ENCODE data around the gene PIGQ.

Gene PIGQ

GRCh38 chr16:540645-541340 is 29.0 kb upstream of the PIGQ start:
- Mint-ChIP-seq H3K36me3 (ENCODE audit: low read depth) (peaks cover 10% of the 10 kb centered on the region), H3K4me3 (no peak overlapping the region), H3K27me3 (ENCODE audit: low read depth) (no peaks in the 10 kb centered on the region), H3K4me1 (ENCODE audit: low read depth) (no peaks in the 10 kb centered on the region), H3K9me3 (no peaks in the 10 kb centered on the region), H3K27ac (no peak overlapping the region)
- no peak for DNase-seq (ENCODE audit: low spot score)

DNA sequence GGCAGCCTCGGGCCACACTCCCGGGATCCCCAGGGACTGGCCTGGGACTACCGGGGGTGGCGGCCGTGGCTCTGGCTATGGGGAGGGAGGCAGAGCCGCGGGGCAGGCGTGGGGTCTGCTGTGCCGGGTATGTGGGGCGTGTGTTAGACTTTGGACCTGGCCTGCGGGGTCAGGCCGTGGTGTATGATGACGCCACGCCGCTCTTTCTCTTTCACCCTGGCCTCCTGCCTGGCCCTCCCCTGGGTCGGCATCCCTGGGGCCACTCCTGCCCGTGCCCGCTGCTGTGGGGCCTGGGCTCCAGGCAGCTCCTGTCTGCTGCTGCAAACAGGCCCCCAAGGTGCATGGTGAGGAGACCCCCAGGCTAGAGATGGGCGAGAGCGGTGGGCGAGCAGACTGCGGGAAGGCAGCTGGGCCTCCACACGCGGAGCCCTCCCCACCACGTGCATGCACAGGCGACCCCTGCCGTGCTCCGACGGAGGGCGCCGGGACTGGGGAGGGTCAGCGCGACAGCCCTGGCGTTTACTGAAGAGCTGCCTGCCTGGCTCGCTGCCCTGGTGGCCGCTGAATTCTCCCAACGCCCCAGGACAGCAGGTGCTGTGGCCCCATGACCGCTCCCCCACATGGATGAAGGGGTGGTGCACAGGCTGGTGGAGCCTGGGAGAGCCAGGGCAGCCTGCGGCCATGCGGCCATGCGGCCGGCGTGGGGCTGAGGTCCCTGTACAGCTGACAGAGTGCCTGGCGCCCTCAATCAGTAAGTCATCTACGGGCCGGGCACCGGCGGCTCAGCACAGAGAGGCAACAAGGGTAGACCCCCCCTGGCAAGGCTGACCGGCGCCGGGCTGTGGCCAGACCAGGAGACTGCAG is 26.2 kb upstream of the PIGQ start:
- H3K36me3 Mint-ChIP-seq (ENCODE audit: low read depth): peaks cover 10% of the 10 kb centered on the region
- H3K27ac Mint-ChIP-seq: no peak overlapping the region
- no peak for DNase-seq (ENCODE audit: low spot score)
- H3K27me3 Mint-ChIP-seq (ENCODE audit: low read depth): no peaks in the 10 kb centered on the region
- H3K4me1 Mint-ChIP-seq (ENCODE audit: low read depth): no peaks in the 10 kb centered on the region
- no peaks in the 10 kb centered on the region for H3K9me3 Mint-ChIP-seq
- no peak overlapping the region for H3K4me3 Mint-ChIP-seq

GRCh38 chr16:544517-544916 is 25.3 kb upstream of the PIGQ start:
- Mint-ChIP-seq H3K9me3 (no peaks in the 10 kb centered on the region), H3K4me1 (ENCODE audit: low read depth) (no peaks in the 10 kb centered on the region), H3K27ac (no peak overlapping the region), H3K4me3 (no peak overlapping the region), H3K36me3 (ENCODE audit: low read depth) (peaks cover 8% of the 10 kb centered on the region), H3K27me3 (ENCODE audit: low read depth) (no peaks in the 10 kb centered on the region)
- DNase-seq (ENCODE audit: low spot score): no peak

- no peaks in the 10 kb centered on the region for H3K9me3 Mint-ChIP-seq
- peak; percentile 23 for DNase-seq (ENCODE audit: low spot score)
- no peak overlapping the region for H3K4me3 Mint-ChIP-seq
- H3K27me3 Mint-ChIP-seq (ENCODE audit: low read depth): no peaks in the 10 kb centered on the region
- H3K36me3 Mint-ChIP-seq (ENCODE audit: low read depth): peaks cover 6% of the 10 kb centered on the region
- no peaks in the 10 kb centered on the region for H3K4me1 Mint-ChIP-seq (ENCODE audit: low read depth)
- H3K27ac Mint-ChIP-seq: no peak overlapping the region
Measured at GRCh38 chr16:546909-547770, 22.6 kb upstream of the PIGQ start.

DNA sequence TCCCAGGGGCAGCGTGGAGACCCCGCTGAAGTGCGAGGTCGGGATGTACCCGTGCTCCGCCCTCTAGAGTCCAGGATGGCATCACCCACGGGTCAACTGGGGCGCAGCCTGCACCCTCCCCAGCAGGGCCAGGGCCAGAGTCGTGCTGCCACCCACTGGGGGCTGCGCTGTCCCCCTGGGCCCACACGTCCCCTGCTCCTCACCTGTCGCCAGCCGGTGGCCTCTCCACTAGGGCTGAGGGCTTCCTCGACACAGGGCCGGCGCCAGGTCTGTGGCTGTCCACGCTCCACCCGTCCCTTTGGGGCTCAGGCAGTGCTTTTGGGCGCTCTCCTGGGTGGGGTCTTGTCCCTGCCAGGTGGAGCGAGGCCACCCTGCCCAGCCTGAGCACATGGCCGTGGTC is 21.2 kb upstream of the PIGQ start:
- Mint-ChIP-seq H3K9me3 (no peaks in the 10 kb centered on the region), H3K27me3 (ENCODE audit: low read depth) (no peaks in the 10 kb centered on the region), H3K4me1 (ENCODE audit: low read depth) (no peaks in the 10 kb centered on the region), H3K27ac (no peak overlapping the region), H3K36me3 (ENCODE audit: low read depth) (peaks cover 2% of the 10 kb centered on the region), H3K4me3 (no peak overlapping the region)
- DNase-seq (ENCODE audit: low spot score): no peak

DNA sequence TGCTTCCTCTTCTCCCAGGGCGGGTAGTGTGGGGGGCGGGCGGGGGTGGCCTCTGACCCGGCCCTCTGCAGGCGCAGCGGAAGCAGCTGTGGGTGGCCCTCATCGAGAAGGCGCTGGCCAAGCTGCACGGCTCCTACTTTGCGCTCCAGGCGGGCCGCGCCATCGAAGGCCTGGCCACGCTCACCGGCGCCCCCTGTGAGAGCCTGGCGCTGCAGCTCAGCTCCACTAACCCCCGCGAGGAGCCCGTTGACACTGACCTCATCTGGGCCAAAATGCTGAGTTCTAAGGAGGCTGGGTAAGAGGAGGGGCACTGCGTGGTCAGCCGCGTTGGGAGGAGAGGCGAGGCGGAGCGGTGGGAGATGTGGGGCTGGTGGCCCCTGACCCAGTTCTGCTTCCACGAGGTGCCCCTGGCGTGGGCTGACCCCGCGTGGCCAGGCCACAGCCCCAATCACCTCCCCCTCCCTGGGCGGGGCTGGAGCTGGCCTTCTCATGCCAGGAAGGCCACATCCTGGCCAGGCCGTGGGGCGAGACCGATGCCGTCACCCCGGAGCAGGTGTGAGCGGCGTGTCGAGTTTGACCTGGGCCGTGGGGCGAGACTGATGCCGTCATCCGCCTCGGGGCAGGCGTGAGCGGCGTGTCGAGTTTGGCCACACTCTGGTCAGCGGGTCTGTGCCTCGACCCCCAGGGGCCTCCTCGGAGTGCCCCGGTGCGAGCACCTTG is 20.1 kb upstream of the PIGQ start:
- H3K36me3 Mint-ChIP-seq (ENCODE audit: low read depth): peaks cover 5% of the 10 kb centered on the region
- DNase-seq (ENCODE audit: low spot score): no peak
- no peaks in the 10 kb centered on the region for H3K27me3 Mint-ChIP-seq (ENCODE audit: low read depth)
- H3K4me1 Mint-ChIP-seq (ENCODE audit: low read depth): no peaks in the 10 kb centered on the region
- no peaks in the 10 kb centered on the region for H3K9me3 Mint-ChIP-seq
- H3K27ac Mint-ChIP-seq: no peak overlapping the region
- H3K4me3 Mint-ChIP-seq: no peak overlapping the region

- no peak for DNase-seq (ENCODE audit: low spot score)
- H3K36me3 Mint-ChIP-seq (ENCODE audit: low read depth): peaks cover 3% of the 10 kb centered on the region
- no peaks in the 10 kb centered on the region for H3K9me3 Mint-ChIP-seq
- no peaks in the 10 kb centered on the region for H3K27me3 Mint-ChIP-seq (ENCODE audit: low read depth)
- no peak overlapping the region for H3K27ac Mint-ChIP-seq
- H3K4me1 Mint-ChIP-seq (ENCODE audit: low read depth): no peaks in the 10 kb centered on the region
- H3K4me3 Mint-ChIP-seq: no peak overlapping the region
Measured at GRCh38 chr16:551210-551609, 18.6 kb upstream of the PIGQ start.

- Mint-ChIP-seq H3K9me3 (no peaks in the 10 kb centered on the region), H3K4me3 (no peak overlapping the region), H3K27ac (no peak overlapping the region), H3K4me1 (ENCODE audit: low read depth) (no peaks in the 10 kb centered on the region), H3K27me3 (ENCODE audit: low read depth) (no peaks in the 10 kb centered on the region), H3K36me3 (ENCODE audit: low read depth) (peaks cover 3% of the 10 kb centered on the region)
- no peak for DNase-seq (ENCODE audit: low spot score)
Measured at GRCh38 chr16:552171-552570, 17.6 kb upstream of the PIGQ start.

DNA sequence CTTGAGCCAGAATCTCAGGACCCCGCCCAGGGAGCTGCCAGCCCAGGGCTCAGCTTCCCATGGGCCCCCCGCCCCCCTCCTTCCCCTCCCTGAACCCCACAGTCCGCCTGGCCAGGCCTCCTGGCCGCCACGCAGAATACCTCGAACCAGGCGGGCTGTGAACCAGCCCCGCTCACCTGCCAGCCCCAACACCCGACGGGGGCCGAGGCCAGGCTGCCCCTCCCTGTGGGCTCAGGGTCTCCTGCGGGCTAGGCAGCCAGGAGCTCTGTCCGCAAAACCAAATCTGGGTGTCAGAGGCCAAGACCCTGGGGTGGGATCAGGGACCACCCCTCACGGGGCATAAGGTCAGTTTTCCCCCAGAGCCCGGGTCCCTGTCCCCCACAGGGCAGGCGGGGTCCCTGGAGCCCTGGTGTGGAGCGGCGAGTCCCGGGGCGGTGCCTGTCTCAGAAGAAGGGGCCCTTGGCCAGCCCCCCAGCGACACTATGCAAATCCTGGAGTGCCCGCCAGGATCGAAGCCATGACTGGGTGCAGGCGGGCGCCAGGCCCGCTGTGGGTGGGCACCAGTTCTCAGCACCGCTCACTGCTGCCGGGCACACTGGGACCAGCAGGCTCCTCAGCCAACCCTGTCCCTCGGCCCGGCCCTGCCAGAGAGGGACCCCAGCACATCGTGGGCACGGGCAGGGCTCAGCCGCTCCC is 16.0 kb upstream of the PIGQ start:
- H3K4me1 Mint-ChIP-seq (ENCODE audit: low read depth): no peaks in the 10 kb centered on the region

GRCh38 chr16:554297-554621 is 15.5 kb upstream of the PIGQ start:
- H3K9me3 Mint-ChIP-seq: no peaks in the 10 kb centered on the region
- no peak for DNase-seq (ENCODE audit: low spot score)
- no peak overlapping the region for H3K4me3 Mint-ChIP-seq
- H3K27ac Mint-ChIP-seq: no peak overlapping the region
- H3K27me3 Mint-ChIP-seq (ENCODE audit: low read depth): peaks cover 5% of the 10 kb centered on the region
- H3K4me1 Mint-ChIP-seq (ENCODE audit: low read depth): no peaks in the 10 kb centered on the region
- H3K36me3 Mint-ChIP-seq (ENCODE audit: low read depth): peaks cover 3% of the 10 kb centered on the region

More for the DNA sequence above, 16.0 kb upstream of the PIGQ start:
- Mint-ChIP-seq H3K4me3 (no peak overlapping the region), H3K27me3 (ENCODE audit: low read depth) (peaks cover 4% of the 10 kb centered on the region), H3K36me3 (ENCODE audit: low read depth) (peaks cover 3% of the 10 kb centered on the region), H3K27ac (no peak overlapping the region), H3K9me3 (no peaks in the 10 kb centered on the region)
- DNase-seq (ENCODE audit: low spot score): no peak

- DNase-seq (ENCODE audit: low spot score): no peak
- no peaks in the 10 kb centered on the region for H3K9me3 Mint-ChIP-seq
- H3K36me3 Mint-ChIP-seq (ENCODE audit: low read depth): peaks cover 3% of the 10 kb centered on the region
- no peaks in the 10 kb centered on the region for H3K4me1 Mint-ChIP-seq (ENCODE audit: low read depth)
- peaks cover 7% of the 10 kb centered on the region for H3K27me3 Mint-ChIP-seq (ENCODE audit: low read depth)
- no peak overlapping the region for H3K27ac Mint-ChIP-seq
- H3K4me3 Mint-ChIP-seq: no peak overlapping the region
Measured at GRCh38 chr16:554640-555365, 15.0 kb upstream of the PIGQ start.

DNA sequence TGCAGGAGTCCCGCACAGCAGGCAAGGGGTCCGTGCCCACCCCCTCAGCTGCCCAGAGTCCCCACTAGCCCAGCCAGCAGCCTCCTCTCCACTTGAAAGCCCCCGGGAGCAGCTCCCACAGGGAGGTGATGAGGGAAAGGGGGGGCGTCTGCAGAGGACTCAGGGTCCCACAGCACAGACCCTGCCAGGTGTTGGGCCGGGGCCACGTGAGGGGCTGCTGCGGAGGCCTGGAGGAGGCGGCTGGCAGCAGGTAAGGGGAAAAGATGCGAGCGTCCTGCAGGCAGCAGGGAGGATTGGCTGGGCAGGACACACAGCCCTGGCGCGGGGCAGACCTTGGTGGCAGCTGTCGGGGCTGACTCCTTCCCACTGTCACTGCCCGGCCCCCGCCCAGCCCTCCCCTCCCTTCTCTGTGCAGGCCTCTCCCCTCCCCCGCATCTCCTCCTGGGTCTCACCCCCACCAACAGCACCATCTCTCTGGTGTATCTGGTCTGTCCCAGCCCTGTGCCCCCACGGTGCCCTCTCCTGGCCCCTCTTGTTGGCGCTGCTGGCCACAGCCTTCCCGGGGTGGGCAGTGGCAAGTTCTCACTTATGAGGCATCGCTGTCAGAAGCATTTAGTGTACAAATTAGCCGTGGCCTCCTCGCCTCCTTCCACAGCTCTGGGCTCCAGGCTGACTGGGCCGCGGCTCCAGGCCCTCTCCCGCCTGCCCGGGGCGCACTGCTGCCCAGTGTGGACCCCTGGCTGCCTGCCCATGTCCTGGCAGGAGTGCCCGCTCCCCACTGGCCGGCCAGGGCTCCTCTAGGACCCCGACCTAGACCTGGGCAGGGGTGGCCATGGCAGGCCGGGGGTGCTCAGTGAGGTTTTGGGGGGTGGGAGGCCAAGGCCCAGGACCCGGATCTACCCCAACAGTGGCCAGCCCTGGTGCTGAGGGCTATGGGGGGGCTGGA is 14.0 kb upstream of the PIGQ start:
- Mint-ChIP-seq H3K27ac (no peak overlapping the region), H3K4me1 (ENCODE audit: low read depth) (no peaks in the 10 kb centered on the region), H3K27me3 (ENCODE audit: low read depth) (peaks cover 7% of the 10 kb centered on the region), H3K4me3 (no peak overlapping the region), H3K36me3 (ENCODE audit: low read depth) (peaks cover 3% of the 10 kb centered on the region), H3K9me3 (no peaks in the 10 kb centered on the region)
- no peak for DNase-seq (ENCODE audit: low spot score)

All from T-helper 2 cell treated with Interferon-gamma antibody and Interleukin-4, amounts not matched to agents 5 μg/mL and 100 μg/mL, for 36 hours (primary cell).